Keratinocyte (primary cell): Measurements from ENCODE around the gene PRKCA.

Source experiments
- EZH2 ChIP-seq: IDR thresholded peaks from one replicate; pipeline ENCODE4 v1.6.1; 2012; ENCODE audit warnings: inconsistent platforms, mild to moderate bottlenecking, low read length, moderate library complexity
- TF ChIP-seq, protein P1 (sequence below), 3 experiments: IDR thresholded peaks in 1 of 3; conservative IDR thresholded peaks in 1 of 3; optimal IDR thresholded peaks in 1 of 3; 2 replicates in 2 of 3; 3 replicates in 1 of 3; pipeline versions ENCODE3 to v1.5.1; 2011; ENCODE audit warnings: low read length in 3 of 3, mild to moderate bottlenecking in 3 of 3, moderate library complexity in 2 of 3, control low read depth in 1 of 3, inconsistent platforms in 1 of 3; ENCODE audit not compliant: insufficient read depth in 2 of 3; ENCODE audit errors: extremely low read depth in 1 of 3

DNA sequence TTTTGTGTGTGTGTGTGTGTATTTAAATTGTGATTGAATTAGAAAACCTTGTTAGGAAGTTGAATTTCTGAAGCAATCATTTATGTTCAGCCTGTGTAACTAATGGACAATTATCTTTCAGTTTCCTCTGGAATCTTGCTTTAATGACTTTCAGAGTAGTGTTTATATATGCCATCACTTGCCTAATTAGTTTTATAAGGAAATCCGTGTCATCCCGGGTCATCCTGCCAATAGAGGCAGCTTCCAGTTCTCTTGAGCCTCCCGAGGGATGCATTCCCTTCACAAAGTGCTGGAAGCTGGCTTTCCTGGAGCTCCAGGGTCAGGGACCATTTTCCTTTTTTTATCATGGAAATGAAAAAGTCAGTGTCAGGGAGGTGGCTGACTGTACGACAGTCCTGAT, 42.9 kb downstream of the PRKCA start:
- TF ChIP-seq EZH2, result no peak
- TF ChIP-seq, protein P1, sequence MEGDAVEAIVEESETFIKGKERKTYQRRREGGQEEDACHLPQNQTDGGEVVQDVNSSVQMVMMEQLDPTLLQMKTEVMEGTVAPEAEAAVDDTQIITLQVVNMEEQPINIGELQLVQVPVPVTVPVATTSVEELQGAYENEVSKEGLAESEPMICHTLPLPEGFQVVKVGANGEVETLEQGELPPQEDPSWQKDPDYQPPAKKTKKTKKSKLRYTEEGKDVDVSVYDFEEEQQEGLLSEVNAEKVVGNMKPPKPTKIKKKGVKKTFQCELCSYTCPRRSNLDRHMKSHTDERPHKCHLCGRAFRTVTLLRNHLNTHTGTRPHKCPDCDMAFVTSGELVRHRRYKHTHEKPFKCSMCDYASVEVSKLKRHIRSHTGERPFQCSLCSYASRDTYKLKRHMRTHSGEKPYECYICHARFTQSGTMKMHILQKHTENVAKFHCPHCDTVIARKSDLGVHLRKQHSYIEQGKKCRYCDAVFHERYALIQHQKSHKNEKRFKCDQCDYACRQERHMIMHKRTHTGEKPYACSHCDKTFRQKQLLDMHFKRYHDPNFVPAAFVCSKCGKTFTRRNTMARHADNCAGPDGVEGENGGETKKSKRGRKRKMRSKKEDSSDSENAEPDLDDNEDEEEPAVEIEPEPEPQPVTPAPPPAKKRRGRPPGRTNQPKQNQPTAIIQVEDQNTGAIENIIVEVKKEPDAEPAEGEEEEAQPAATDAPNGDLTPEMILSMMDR (optimal IDR thresholded peaks at IDR 0.05 in 1 of 3, IDR thresholded peaks at IDR 0.05 in 1 of 3, conservative IDR thresholded peaks at IDR 0.05 in 1 of 3; ENCODE audit: extremely low read depth in 1 of 3, insufficient read depth in 2 of 3, low read length in 3 of 3), result no peak
